Measurements from ENCODE around the gene ADGRF5. TPM values are rescaled to one million over a fixed set of nuclear protein-coding genes. Genes with fewer than 3 reads are reported as not detected.
A peak's percentile ranks its signal among the peaks of the same experiment; 100 is the strongest.

ADGRF5 gene
- total RNA-seq, 1 experiment from 2014 or later: not detected

DNA sequence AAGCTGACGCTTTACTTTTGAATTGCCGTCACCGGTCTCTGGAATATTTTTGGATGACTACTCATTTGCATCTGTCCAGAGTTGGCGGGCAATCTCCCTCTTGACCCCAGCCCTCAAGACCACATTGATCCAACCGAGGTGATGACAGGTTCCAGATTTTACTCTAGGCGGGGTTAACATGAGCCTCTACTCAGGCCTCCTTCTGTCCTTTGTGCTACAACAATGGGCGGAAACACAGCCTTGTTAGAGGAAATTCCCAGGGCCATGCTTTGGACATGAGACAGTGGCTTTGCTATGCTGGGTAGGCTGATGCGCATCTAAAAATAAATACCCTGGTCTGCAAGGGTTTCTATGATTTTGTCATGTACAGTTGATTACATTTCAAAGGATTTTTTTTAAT is 27.0 kb upstream of the ADGRF5 start:
- Histone ChIP-seq H3K9me3 (replicated peaks) (no peaks in the 10 kb centered on the region), H3K27me3 (replicated peaks) (no peaks in the 10 kb centered on the region), H3K36me3 (no peaks in the 10 kb centered on the region), H3K4me3 (no peak overlapping the region), H3K27ac (no peak overlapping the region), H3K4me1 (replicated peaks) (peaks cover 11% of the 10 kb centered on the region)
- peak in 1 of 2 experiments; percentile 10 for DNase-seq (ENCODE audit: low read depth in 1 of 2, low spot score in 2 of 2)

DNA sequence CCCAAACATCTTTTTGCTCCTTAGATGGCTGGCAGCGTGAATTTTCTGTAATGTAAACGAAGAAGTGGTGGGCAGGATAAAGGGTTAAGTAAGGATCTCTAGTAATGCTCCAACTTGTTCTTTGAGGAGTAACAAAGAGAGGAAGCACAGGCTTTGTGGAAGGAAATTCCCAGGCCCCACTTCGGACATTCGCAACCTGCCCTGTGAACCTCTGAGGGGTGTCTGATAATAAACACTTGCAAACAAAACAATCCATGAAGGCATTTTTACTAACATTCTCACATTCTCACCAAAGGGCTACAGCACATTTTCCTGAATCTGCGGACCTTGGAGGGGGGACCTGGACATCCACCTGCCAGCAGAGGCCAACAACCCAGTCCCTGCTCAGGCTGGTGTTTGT is 25.8 kb upstream of the ADGRF5 start:
- H3K36me3 ChIP-seq: no peaks in the 10 kb centered on the region
- no peak overlapping the region for H3K27ac ChIP-seq
- H3K27me3 ChIP-seq (replicated peaks): no peaks in the 10 kb centered on the region
- no peak overlapping the region for H3K4me3 ChIP-seq
- no peak for DNase-seq (ENCODE audit: low read depth in 1 of 2, low spot score in 2 of 2)
- peaks cover 11% of the 10 kb centered on the region for H3K4me1 ChIP-seq (replicated peaks)
- H3K9me3 ChIP-seq (replicated peaks): no peaks in the 10 kb centered on the region

DNA sequence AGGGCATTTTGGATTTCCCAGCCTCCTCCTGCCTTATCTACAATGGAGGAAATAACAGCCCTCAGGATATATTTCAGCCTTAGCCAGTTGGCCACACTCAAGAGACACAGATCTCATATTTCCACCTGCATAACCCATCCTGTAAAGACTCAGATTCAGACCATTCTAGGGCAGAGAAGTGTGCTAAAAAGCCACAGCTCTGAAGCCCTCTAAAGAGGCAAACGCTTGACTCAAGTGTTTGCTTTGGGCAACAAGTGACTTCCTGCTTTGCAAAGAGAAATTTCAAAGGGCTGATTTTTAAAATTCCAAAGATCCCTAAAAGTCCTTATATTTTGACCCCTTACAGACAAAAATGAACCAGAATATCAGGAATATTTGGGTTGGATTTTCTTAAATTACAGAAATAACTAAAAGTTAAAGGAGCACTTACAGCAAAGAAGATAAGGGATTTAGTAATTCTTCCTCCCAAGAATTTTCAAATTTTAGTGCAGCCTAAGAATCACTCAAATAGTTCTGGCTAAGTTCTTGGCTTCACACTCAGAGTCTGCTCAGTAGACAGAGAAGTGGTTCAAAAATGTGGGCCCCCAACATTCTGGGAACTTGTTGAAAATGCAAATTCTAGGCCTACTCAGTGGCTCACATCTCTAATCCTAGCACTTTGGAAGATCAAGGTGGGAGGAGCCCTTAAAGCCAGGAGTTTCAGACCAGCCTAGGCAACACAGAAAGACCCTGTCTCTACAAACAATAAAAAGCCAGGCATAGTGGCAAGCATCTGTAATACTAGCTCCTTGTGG is 18.9 kb upstream of the ADGRF5 start:
- H3K9me3 ChIP-seq (replicated peaks): 0 out of 2 replicates have a peak, but pooled peaks cover 4% of the 10 kb centered on the region
- no peak overlapping the region for H3K27ac ChIP-seq
- DNase-seq (ENCODE audit: low read depth in 1 of 2, low spot score in 2 of 2): no peak
- no peaks in the 10 kb centered on the region for H3K36me3 ChIP-seq
- no peak overlapping the region for H3K4me3 ChIP-seq
- H3K4me1 ChIP-seq (replicated peaks): no peaks in the 10 kb centered on the region
- no peaks in the 10 kb centered on the region for H3K27me3 ChIP-seq (replicated peaks)

DNA sequence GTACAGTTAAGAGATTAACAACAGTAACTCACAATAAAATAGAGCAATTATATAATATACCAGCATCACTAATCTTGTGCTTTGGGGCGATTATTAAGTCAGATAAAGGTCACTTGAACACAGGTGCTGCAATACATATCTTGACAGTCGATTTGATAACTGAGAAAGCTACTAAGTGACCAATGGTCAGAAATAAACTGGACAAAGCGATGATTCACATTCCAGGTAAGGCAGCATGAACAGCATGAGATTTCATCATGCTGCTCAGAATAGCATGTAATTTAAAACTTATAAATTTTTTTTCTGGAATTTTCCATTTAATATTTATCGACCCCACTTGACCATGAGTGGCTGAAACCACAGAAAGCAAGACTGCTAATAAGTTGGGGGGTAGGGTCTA is 15.9 kb upstream of the ADGRF5 start:
- Histone ChIP-seq H3K27ac (no peak overlapping the region), H3K4me3 (no peak overlapping the region)
- no peak for DNase-seq (ENCODE audit: low read depth in 1 of 2, low spot score in 2 of 2)

DNA sequence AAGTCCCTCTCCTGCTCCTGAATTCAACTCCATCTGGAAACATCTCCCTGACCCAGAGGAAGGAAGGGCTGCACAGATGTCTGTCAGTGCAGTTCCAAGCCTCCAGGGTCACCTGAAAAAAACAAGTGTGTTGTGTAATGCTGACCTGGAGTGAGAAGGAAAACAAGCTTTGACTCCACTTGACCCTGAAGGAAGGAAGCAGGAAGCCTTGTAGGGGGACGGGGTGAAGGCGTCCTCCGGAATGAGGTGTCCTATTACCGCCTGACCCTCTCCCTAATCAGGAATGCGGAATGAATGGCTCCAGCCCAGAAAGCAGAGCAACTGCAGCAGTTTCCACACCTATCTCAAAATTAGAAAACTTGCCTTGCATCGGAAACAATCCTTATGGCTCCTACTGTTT is 13.9 kb upstream of the ADGRF5 start:
- H3K36me3 ChIP-seq: no peaks in the 10 kb centered on the region
- no peaks in the 10 kb centered on the region for H3K27me3 ChIP-seq (replicated peaks)
- DNase-seq (ENCODE audit: low read depth in 1 of 2, low spot score in 2 of 2): no peak
- peaks cover 7% of the 10 kb centered on the region for H3K4me1 ChIP-seq (replicated peaks)
- H3K9me3 ChIP-seq (replicated peaks): no peaks in the 10 kb centered on the region
- no peak overlapping the region for H3K27ac ChIP-seq
- no peak overlapping the region for H3K4me3 ChIP-seq

More for the DNA sequence above, 15.9 kb upstream of the ADGRF5 start:
- peaks cover 2% of the 10 kb centered on the region for H3K4me1 ChIP-seq (replicated peaks)
- H3K9me3 ChIP-seq (replicated peaks): 0 out of 2 replicates have a peak, but pooled peaks cover 4% of the 10 kb centered on the region
- H3K36me3 ChIP-seq: no peaks in the 10 kb centered on the region
- H3K27me3 ChIP-seq (replicated peaks): no peaks in the 10 kb centered on the region

DNA sequence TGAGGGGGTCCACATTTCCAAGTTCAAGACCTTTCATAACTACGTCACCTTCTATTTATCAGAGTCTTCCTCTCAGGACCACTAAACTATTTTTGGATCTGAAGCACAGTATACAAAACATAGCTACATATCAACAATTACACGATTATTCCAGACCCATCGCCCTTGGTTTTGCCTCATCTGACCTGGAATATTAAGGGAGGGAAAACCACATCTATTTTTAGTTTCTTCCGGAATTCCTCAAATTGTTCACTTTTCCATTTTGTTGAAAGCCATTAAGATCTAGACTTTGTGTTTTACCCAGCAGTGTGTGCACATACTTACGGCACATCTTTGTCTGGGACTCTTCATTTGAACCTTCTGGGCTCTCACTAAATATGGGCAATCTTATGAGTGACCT is 12.0 kb upstream of the ADGRF5 start:
- Histone ChIP-seq H3K36me3 (no peaks in the 10 kb centered on the region), H3K27me3 (replicated peaks) (no peaks in the 10 kb centered on the region), H3K27ac (no peak overlapping the region), H3K9me3 (replicated peaks) (no peaks in the 10 kb centered on the region), H3K4me3 (no peak overlapping the region), H3K4me1 (replicated peaks) (peaks cover 7% of the 10 kb centered on the region)
- no peak for DNase-seq (ENCODE audit: low read depth in 1 of 2, low spot score in 2 of 2)

DNA sequence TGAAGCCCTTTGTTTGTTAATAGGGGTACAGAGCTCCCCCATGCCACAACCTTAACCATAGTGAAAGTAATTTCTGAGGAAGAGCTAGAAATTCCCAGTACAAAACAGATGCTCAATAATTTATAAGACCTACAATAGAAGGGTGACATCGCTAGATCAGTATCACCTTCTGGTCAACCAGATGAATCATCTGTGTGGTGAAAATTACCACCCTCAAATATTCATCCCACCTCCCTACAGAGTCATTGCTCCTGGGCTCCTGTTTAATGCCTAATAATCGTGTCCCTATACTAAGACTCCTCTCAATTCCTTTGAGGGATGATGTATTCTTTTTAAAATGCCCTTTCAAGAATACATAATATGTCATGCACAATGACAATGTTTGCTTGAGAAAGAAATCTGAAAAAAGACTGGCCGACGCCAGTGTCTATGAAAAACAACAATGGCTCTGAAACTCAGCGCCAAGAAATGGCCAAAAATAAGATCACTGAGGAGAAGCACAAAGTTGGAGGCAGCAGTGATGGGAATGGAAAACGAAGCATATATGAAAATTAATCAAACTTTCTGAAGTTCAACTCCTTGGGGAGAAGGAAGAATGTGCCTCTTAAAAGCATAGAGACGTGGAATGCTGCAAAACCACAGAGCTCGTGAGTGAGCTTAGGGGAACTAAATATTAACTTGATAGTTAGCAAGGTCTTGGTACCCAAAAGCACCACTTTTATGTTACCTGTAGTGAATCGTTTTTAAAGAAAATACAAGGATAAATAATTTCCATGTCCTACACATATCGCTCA is 11.0 kb upstream of the ADGRF5 start:
- H3K27ac ChIP-seq: no peak overlapping the region
- peak in 1 of 2 experiments; percentile 7 for DNase-seq (ENCODE audit: low read depth in 1 of 2, low spot score in 2 of 2)
- H3K9me3 ChIP-seq (replicated peaks): no peaks in the 10 kb centered on the region
- H3K4me1 ChIP-seq (replicated peaks): peaks cover 7% of the 10 kb centered on the region
- H3K4me3 ChIP-seq: no peak overlapping the region
- H3K27me3 ChIP-seq (replicated peaks): no peaks in the 10 kb centered on the region
- no peaks in the 10 kb centered on the region for H3K36me3 ChIP-seq

DNA sequence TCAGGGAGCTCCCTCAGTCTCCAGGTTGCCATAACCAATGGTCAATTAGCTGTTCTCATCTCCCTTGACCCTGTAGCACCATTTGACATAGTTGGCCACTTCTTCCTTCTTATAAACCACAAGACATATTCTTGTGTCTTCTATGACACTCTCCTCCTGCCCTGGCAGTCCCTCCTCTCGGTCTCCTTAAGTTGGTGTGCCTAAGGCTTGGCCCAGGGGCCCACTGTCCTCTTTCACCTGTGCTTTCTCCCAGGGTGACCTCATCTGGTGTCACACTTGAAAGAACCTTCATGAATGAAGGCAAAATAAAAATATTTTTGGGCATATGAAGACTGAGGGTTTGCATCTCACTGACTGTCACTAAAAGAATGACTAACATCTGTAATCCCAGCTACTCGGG is 9.7 kb upstream of the ADGRF5 start:
- H3K9me3 ChIP-seq (replicated peaks): no peaks in the 10 kb centered on the region
- peaks cover 7% of the 10 kb centered on the region for H3K4me1 ChIP-seq (replicated peaks)
- no peaks in the 10 kb centered on the region for H3K36me3 ChIP-seq
- no peak for DNase-seq (ENCODE audit: low read depth in 1 of 2, low spot score in 2 of 2)
- no peak overlapping the region for H3K27ac ChIP-seq
- H3K27me3 ChIP-seq (replicated peaks): no peaks in the 10 kb centered on the region
- H3K4me3 ChIP-seq: no peak overlapping the region

DNA sequence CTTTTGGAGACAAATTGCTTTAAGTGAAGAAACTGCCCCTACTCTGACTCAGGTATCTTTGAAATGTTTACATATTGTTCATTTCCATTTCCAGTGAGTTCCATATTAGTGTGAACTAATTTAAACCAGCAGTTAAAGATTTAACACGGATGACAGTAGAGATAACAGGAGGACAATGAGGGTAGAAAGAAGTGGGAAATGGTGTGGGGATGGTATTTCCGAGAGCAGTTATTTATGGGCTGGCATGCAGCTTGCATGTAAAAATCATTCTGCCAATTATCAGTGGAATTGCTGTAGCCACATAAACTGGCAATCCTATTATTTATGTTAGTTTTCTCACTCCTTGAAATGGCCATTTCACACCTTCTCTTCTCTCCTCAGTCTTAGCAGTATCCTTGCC is 8.6 kb upstream of the ADGRF5 start:
- H3K27me3 ChIP-seq (replicated peaks): no peaks in the 10 kb centered on the region
- no peak for DNase-seq (ENCODE audit: low read depth in 1 of 2, low spot score in 2 of 2)
- H3K36me3 ChIP-seq: no peaks in the 10 kb centered on the region
- no peak overlapping the region for H3K4me3 ChIP-seq
- no peak overlapping the region for H3K27ac ChIP-seq
- H3K4me1 ChIP-seq (replicated peaks): peaks cover 7% of the 10 kb centered on the region
- H3K9me3 ChIP-seq (replicated peaks): no peaks in the 10 kb centered on the region

DNA sequence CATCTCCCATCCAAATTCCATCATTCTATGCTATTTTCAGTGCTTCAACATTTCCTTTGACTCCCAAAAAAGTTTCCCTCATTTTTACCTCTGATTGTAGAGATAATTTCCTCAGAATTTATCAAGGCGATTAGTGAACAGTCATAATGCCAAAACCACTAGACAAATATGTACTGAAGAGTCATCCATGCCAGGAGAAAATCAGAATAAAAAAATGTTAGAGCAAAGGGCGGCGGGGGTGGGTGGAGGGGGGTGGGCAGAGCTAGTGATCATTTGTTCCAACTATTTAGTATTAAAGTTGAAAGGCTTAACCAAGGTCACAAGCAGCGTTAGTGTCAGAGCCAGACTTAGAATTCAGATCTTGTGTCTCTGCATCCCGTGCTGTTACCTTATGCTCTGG is 5.3 kb upstream of the ADGRF5 start:
- Histone ChIP-seq H3K27me3 (replicated peaks) (no peaks in the 10 kb centered on the region), H3K27ac (no peak overlapping the region), H3K4me3 (no peak overlapping the region), H3K36me3 (no peaks in the 10 kb centered on the region), H3K4me1 (replicated peaks) (no peaks in the 10 kb centered on the region), H3K9me3 (replicated peaks) (no peaks in the 10 kb centered on the region)
- DNase-seq (ENCODE audit: low read depth in 1 of 2, low spot score in 2 of 2): no peak

DNA sequence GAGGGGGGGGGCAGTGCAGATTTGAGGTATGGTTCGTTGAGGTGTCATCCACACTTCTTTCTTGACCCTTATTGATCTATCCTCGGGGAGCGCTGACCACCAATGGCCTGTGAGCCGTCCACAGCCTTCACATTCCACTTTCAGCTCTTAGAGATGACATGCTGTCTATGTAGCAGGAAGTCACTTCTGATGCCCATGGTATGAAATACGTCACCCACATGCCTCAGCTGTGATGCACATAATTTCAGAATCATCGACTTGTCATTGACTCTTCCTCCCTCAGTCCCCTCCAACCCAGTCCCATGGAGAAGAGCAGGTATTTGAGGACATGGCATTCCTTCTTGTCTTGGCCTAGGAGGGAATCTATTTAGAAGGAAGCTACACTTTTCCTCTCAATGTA is 4.7 kb upstream of the ADGRF5 start:
- Histone ChIP-seq H3K27me3 (replicated peaks) (no peaks in the 10 kb centered on the region), H3K4me1 (replicated peaks) (no peaks in the 10 kb centered on the region), H3K4me3 (no peak overlapping the region), H3K27ac (no peak overlapping the region), H3K36me3 (no peaks in the 10 kb centered on the region), H3K9me3 (replicated peaks) (no peaks in the 10 kb centered on the region)
- DNase-seq (ENCODE audit: low read depth in 1 of 2, low spot score in 2 of 2): no peak

DNA sequence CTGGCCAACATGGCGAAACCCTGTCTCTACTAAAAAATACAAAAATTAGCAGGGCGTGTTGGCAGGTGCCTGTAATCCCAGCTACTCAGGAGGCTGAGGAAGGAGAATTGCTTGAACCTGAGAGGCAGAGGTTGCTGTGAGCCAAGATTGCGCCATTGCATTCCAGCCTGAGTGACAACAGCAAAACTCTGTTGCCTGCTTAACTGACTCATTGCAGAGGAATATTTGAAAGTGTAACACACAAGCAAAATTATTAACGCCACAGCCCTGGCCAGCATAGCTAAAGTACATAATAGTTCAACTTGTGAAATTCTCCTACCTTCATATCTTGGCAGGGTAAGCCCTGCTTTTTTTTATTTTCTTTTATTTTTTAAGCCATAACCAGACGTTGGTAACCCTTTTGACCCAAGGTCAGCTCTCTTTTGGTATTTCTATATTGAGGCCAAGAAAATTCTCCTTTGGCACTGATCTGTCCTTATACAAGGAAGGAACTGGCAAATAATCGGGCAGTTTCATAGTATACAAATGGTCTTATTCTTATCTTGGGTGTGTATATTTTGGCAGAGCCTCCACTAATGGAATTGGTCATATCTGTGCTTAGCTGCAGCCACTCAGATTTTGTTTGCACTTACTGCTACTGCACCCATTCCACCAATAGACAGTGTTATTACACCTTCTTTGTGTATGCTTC is 4.0 kb upstream of the ADGRF5 start:
- Histone ChIP-seq H3K4me1 (replicated peaks) (no peaks in the 10 kb centered on the region), H3K9me3 (replicated peaks) (no peaks in the 10 kb centered on the region), H3K27ac (no peak overlapping the region), H3K4me3 (no peak overlapping the region), H3K27me3 (replicated peaks) (no peaks in the 10 kb centered on the region), H3K36me3 (no peaks in the 10 kb centered on the region)
- DNase-seq (ENCODE audit: low read depth in 1 of 2, low spot score in 2 of 2): no peak

DNA sequence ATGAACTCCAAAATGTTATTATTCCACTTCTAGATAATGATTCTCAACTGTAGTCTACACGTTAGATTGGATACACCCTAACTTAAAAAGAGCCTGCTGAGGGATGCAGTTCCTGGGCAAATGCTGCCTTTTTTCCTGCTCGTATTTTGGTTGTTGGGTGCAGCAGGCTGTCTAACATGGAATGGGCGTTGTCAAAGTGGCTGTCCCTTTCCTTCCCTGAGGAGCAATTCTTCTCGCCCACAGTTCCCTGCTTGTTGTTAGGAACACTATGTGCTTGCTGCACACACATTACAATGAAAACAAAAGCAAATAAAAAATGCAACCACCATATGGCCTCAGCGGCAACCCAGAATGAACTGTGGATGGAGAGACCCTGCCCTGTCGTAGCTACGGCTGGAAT is 1.7 kb upstream of the ADGRF5 start:
- H3K4me3 ChIP-seq: no peak overlapping the region
- no peak overlapping the region for H3K27ac ChIP-seq
- H3K4me1 ChIP-seq (replicated peaks): no peaks in the 10 kb centered on the region
- no peaks in the 10 kb centered on the region for H3K36me3 ChIP-seq
- H3K27me3 ChIP-seq (replicated peaks): no peaks in the 10 kb centered on the region
- no peaks in the 10 kb centered on the region for H3K9me3 ChIP-seq (replicated peaks)
- no peak for DNase-seq (ENCODE audit: low read depth in 1 of 2, low spot score in 2 of 2)

DNA sequence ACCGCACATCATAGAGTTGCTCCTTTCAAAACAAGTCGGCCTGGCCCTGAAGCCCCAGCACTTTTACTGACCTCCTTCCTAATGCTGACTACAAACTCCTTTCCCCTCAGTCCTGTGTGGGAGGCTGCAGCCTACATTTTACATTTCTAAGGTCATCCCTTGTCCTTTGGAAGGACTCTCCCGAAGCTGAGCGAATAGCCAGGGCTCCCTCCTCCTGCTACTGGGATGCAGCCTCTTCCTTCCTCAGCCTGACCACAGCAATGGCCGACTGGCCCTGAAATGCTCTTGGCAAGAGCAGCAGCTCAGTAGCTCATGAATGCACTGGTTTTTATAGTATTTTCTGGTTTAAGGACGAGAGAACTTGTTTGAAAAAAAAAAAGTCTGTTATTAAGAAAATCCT is 679 bp downstream of the ADGRF5 start:
- no peak overlapping the region for H3K4me3 ChIP-seq
- DNase-seq (ENCODE audit: low read depth in 1 of 2, low spot score in 2 of 2): no peak
- no peaks in the 10 kb centered on the region for H3K36me3 ChIP-seq
- H3K27me3 ChIP-seq (replicated peaks): no peaks in the 10 kb centered on the region
- H3K9me3 ChIP-seq (replicated peaks): no peaks in the 10 kb centered on the region
- no peak overlapping the region for H3K27ac ChIP-seq
- H3K4me1 ChIP-seq (replicated peaks): no peaks in the 10 kb centered on the region

Measured in SJSA1 (cell line).